ENCODE data around the gene HIGD1A. TPM values are rescaled to one million over a fixed set of nuclear protein-coding genes. Genes with fewer than 3 reads are reported as not detected.

Gene HIGD1A
- polyA plus RNA-seq, 1 donor from 2014 or later, result 350 TPM

DNA sequence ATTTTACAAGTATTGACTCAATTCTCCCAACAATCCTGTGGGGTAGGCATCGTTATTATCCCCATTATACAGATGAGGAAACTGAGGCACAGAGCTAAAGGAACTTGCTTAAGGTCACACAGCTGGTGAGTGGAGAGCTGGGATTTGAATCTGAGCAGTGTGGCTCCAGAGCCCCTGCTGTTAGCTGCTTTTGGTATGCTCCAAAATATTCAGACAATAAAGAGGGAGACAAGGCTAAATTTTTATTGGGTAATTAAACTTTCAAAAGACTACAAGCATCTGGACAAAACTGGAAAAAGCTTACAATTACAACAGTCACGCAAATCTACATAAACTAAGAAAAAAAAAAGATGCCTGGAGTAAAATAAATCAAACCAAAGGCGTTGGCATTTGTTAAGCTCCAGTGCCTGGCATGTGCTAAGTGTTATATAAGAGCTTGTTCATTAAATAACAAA is 59.0 kb downstream of the HIGD1A start:
- no peak overlapping the region for H3K27ac ChIP-seq (ENCODE audit: low read length)
- H3K36me3 ChIP-seq (ENCODE audit: insufficient read depth, low read length), result no peaks in the 10 kb centered on the region
- H3K4me3 ChIP-seq (ENCODE audit: low read length), result no peak overlapping the region
- H3K9me3 ChIP-seq (ENCODE audit: low read length), result no peaks in the 10 kb centered on the region
- H4K20me1 ChIP-seq (ENCODE audit: insufficient read depth), result no peaks in the 10 kb centered on the region
- no peak overlapping the region for H3K9ac ChIP-seq (ENCODE audit: low read length)
- no peaks in the 10 kb centered on the region for H3K79me2 ChIP-seq (replicated peaks; ENCODE audit: insufficient read depth, low read length)
- TF ChIP-seq TAF1 (IDR thresholded peaks at IDR 0.05; ENCODE audit: low read depth) (no peak), MXI1 (conservative IDR thresholded peaks at IDR 0.05; ENCODE audit: poor library complexity, severe bottlenecking) (no peak), EZH2 (IDR thresholded peaks at IDR 0.05; ENCODE audit: borderline replicate concordance, insufficient read depth, low read length, poor library complexity, severe bottlenecking) (no peak), RAD21 (conservative IDR thresholded peaks at IDR 0.05) (no peak), SMC3 (conservative IDR thresholded peaks at IDR 0.05; ENCODE audit: poor library complexity) (no peak), EP300 (conservative IDR thresholded peaks at IDR 0.05; ENCODE audit: poor library complexity, severe bottlenecking) (no peak), REST (IDR thresholded peaks at IDR 0.05; ENCODE audit: borderline replicate concordance) (no peak), CTCF (IDR thresholded peaks at IDR 0.05; ENCODE audit: poor library complexity, severe bottlenecking) (no peak), POLR2AphosphoS5 (IDR thresholded peaks at IDR 0.05) (no peak)
- H3K9me2 ChIP-seq (ENCODE audit: insufficient read depth, low read length), result no peaks in the 10 kb centered on the region
- no peaks in the 10 kb centered on the region for H3K27me3 ChIP-seq (ENCODE audit: insufficient read depth, low read depth, low read length)
- no peak overlapping the region for H2AFZ ChIP-seq (ENCODE audit: low read depth, low read length)
- no peak overlapping the region for H3K4me2 ChIP-seq (ENCODE audit: low read length)
- no peaks in the 10 kb centered on the region for H3F3A ChIP-seq (ENCODE audit: insufficient read depth, low read length, poor library complexity, severe bottlenecking)

GRCh38 chr3:42743204-42743995 is 60.9 kb downstream of the HIGD1A start:
- no peaks in the 10 kb centered on the region for H3F3A ChIP-seq (ENCODE audit: insufficient read depth, low read length, poor library complexity, severe bottlenecking)
- no peak overlapping the region for H3K4me2 ChIP-seq (ENCODE audit: low read length)
- H3K36me3 ChIP-seq (ENCODE audit: insufficient read depth, low read length), result no peaks in the 10 kb centered on the region
- H3K9me3 ChIP-seq (ENCODE audit: low read length), result no peaks in the 10 kb centered on the region
- no peaks in the 10 kb centered on the region for H4K20me1 ChIP-seq (ENCODE audit: insufficient read depth)
- no peaks in the 10 kb centered on the region for H3K79me2 ChIP-seq (replicated peaks; ENCODE audit: insufficient read depth, low read length)
- TF ChIP-seq SMC3 (conservative IDR thresholded peaks at IDR 0.05; ENCODE audit: poor library complexity), result no peak
- no peak for TF ChIP-seq MXI1 (conservative IDR thresholded peaks at IDR 0.05; ENCODE audit: poor library complexity, severe bottlenecking)
- no peak for TF ChIP-seq EZH2 (IDR thresholded peaks at IDR 0.05; ENCODE audit: borderline replicate concordance, insufficient read depth, low read length, poor library complexity, severe bottlenecking)
- TF ChIP-seq CTCF (IDR thresholded peaks at IDR 0.05; ENCODE audit: poor library complexity, severe bottlenecking), result no peak
- no peak for TF ChIP-seq EP300 (conservative IDR thresholded peaks at IDR 0.05; ENCODE audit: poor library complexity, severe bottlenecking)
- no peak overlapping the region for H2AFZ ChIP-seq (ENCODE audit: low read depth, low read length)
- no peak overlapping the region for H3K27ac ChIP-seq (ENCODE audit: low read length)
- no peaks in the 10 kb centered on the region for H3K9me2 ChIP-seq (ENCODE audit: insufficient read depth, low read length)
- no peak overlapping the region for H3K4me3 ChIP-seq (ENCODE audit: low read length)
- no peak overlapping the region for H3K9ac ChIP-seq (ENCODE audit: low read length)
- H3K27me3 ChIP-seq (ENCODE audit: insufficient read depth, low read depth, low read length), result no peaks in the 10 kb centered on the region

Measured in neural cell (in vitro differentiated cells).